Daoy (cell line): ENCODE results near the gene GPM6B. TPM values are rescaled to one million over a fixed set of nuclear protein-coding genes. Genes with fewer than 3 reads are reported as not detected.
"Not testable (repeated sequence)": the region's sequence is repeated elsewhere in the genome, so short reads cannot be mapped to it uniquely, and the experiment has no call there.

ENCODE experiments used
- DNase-seq: peaks from one replicate; pipeline ENCODE4 v3.0.0-alpha.2; 2015; ENCODE audit warnings: low read depth
- total RNA-seq: library from RNA; depleted of rRNA; stranded (reverse); fragments of >200 nt; shearing (Covaris generic); gene quantifications from 2 replicates; pipeline ENCODE4 v1.2.3, GENCODE V29; 2014; rRNA removed

GPM6B gene
- total RNA-seq, 1 experiment from 2014 or later, result 0.51 TPM

GRCh38 chrX:13730523-13730922 lies 86.4 kb downstream of the GPM6B start:
- DNase-seq, result not testable (repeated sequence)

- DNase-seq, result not testable (repeated sequence)
These were observed 90.3 kb downstream of the GPM6B start for GRCh38 chrX:13726583-13726982.

DNA sequence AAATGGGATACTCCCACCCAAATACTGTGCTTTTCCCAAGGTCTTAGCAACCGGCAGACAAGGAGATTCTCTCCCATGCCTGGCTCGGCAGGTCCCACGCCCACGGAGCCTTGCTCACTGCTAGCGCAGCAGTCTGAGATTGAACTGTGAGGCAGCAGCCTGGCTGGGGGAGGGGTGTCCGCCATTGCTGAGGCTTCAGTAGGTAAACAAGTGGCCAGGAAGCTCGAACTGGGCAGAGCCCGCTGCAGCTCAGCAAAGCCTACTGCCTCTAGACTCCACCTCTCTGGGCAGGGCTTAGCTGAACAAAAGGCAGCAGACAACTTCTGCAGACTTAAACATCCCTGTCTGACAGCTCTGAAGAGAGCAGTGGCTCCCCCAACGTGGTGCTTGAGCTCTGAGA lies 92.0 kb downstream of the GPM6B start:
- not testable (repeated sequence) for DNase-seq

DNA sequence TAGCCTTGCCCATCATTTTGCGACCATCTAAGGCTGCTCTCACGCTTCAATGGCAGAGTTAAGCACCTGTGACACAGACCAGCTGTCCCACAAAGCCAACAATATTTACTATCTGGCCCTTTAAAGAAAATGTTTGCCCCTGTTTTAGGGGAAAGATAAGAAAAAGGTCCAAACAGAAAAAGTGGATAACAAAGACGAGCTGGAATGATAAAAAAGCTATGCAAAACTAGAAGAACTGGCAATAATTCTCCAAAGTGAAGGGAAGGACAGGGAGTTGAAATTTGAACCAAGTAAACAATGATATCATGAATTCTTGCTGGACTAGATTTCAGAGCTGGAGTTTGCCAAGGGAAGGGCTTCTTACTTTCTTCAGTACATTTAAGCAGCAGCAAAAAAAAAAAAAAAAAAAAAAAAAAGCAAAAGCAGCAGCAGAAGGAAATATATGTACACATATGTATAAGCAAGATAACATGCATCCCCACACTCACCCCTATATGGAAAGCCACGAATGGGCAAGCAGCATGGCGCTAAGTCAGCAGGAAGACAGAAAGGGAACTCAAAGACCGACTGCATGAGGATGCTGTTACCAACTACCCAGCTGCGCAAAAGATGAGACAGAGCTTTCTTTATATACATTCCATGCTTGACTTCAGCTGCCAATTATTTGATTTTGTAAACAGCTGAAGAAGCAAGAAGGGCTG lies 94.9 kb downstream of the GPM6B start:
- no peak for DNase-seq

- no peak for DNase-seq
These were observed 95.5 kb downstream of the GPM6B start for GRCh38 chrX:13721371-13721770.

Other genes starting within 250 kb of the GPM6B start
- 0.23 TPM in 1 of 2 replicates, not detected in the other for gene EGFL6, start 247.5 kb downstream of the GPM6B start, total RNA-seq
- gene TCEANC, start 164.0 kb downstream of the GPM6B start, total RNA-seq, result 0.57 and 2.2 TPM in 2 replicates
- 13.5 and 23.2 TPM in 2 replicates for gene RAB9A, start 128.0 kb downstream of the GPM6B start, total RNA-seq
- gene TRAPPC2, start 82.5 kb downstream of the GPM6B start, total RNA-seq, result 6.7 and 14.6 TPM in 2 replicates
- 6.2 and 10.2 TPM in 2 replicates for gene OFD1, start 82.3 kb downstream of the GPM6B start, total RNA-seq
- 3.1 and 6.9 TPM in 2 replicates for gene GEMIN8, start 212.8 kb upstream of the GPM6B start, total RNA-seq